Uterus (tissue), 4 donors: ENCODE measurements around the gene AUNIP. TPM values are rescaled to one million over a fixed set of nuclear protein-coding genes. Genes with fewer than 3 reads are reported as not detected.

Source experiments
- DNase-seq, 2 donors: peaks; one replicate each; pipeline ENCODE4 v3.0.0-alpha.2; 2019 to 2020
- H3K27ac ChIP-seq, 2 donors: fragments of 200-600 bp; sonication (generic); 1 replicate in 1 of 2; 2 replicates in 1 of 2; pipeline ENCODE4 v1.5.1; 2016 to 2018
- H3K27me3 ChIP-seq, 2 donors: fragments of 200-600 bp; sonication (generic); one replicate each; pipeline ENCODE4 v1.5.1; 2018 to 2019; ENCODE audit warnings: control low read depth in 1 of 2
- H3K36me3 ChIP-seq, 2 donors: fragments of 200-600 bp; sonication (generic); one replicate each; pipeline ENCODE4 v1.5.1; 2019; ENCODE audit warnings: control low read depth in 1 of 2
- H3K4me1 ChIP-seq, 2 donors: fragments of 200-600 bp; sonication (generic); one replicate each; pipeline ENCODE4 v1.5.1; 2018 to 2019; ENCODE audit warnings: control low read depth in 1 of 2
- H3K4me3 ChIP-seq, 2 donors: fragments of 200-600 bp; sonication (generic); 1 replicate in 1 of 2; 2 replicates in 1 of 2; pipeline ENCODE4 v1.5.1; 2018 to 2019; ENCODE audit warnings: mild to moderate bottlenecking in 1 of 2
- H3K9me3 ChIP-seq, 2 donors: fragments of 200-600 bp; sonication (generic); one replicate each; pipeline ENCODE4 v1.5.1; 2019; ENCODE audit warnings: control low read depth in 1 of 2
- POLR2A ChIP-seq, 2 donors: fragments of 450-650 bp; IDR thresholded peaks; one replicate each; pipeline ENCODE4 v1.6.1; 2016; ENCODE audit warnings: antibody characterized with exemption in 2 of 2, mild to moderate bottlenecking in 1 of 2, moderate library complexity in 1 of 2
- intact Hi-C: fragments of 100-400 bp; cut with DNase I; formaldehyde crosslinking; loops from one replicate; pipeline ENCODE4 v1.15.1; 2023; ENCODE audit warnings: low total_unique reads
- total RNA-seq, 4 donors: library from RNA; depleted of rRNA in 3 of 4; stranded (reverse); fragments of >200 nt in 3 of 4; gene quantifications; one replicate each; pipeline versions ENCODE4 v1.1.0 to v1.2.4, GENCODE V29; 2014 to 2023
- TF ChIP-seq, protein P1 (sequence below), 4 experiments: fragments of 200-600 bp in 2 of 4; fragments of 450-650 bp in 2 of 4; sonication (generic) in 2 of 4; IDR thresholded peaks; one replicate each; pipeline ENCODE4 v1.5.1; 2016 to 2019; ENCODE audit warnings: antibody characterized with exemption in 4 of 4, mild to moderate bottlenecking in 2 of 4, moderate library complexity in 1 of 4
- donor health status: DM: yes; HTN: yes; CAD: no.

Gene AUNIP
- total RNA-seq, 4 donors from 2014 or later = 1.1 TPM; not detected in 3

DNA sequence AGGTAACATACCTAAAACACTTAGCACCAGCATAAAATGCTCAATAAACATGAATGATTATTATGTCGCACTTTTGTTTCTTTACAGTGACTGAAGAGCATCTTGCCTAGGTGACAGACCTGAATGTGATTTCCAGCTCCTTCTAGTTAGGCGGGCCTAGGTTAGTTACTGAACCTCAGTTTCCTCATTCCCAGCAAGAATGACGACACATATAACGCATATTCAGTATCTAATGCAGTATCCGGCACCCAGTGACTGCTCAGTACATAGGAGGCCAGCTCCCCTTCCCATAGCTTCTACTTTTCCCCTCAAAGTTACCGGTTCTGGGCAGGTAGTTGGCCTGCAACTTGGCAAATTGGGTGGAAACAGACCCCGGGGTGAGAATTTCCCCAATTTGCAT is 763 bp downstream of the AUNIP start:
- no peak overlapping the region for H3K27ac ChIP-seq
- TF ChIP-seq, protein P1, sequence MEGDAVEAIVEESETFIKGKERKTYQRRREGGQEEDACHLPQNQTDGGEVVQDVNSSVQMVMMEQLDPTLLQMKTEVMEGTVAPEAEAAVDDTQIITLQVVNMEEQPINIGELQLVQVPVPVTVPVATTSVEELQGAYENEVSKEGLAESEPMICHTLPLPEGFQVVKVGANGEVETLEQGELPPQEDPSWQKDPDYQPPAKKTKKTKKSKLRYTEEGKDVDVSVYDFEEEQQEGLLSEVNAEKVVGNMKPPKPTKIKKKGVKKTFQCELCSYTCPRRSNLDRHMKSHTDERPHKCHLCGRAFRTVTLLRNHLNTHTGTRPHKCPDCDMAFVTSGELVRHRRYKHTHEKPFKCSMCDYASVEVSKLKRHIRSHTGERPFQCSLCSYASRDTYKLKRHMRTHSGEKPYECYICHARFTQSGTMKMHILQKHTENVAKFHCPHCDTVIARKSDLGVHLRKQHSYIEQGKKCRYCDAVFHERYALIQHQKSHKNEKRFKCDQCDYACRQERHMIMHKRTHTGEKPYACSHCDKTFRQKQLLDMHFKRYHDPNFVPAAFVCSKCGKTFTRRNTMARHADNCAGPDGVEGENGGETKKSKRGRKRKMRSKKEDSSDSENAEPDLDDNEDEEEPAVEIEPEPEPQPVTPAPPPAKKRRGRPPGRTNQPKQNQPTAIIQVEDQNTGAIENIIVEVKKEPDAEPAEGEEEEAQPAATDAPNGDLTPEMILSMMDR (IDR thresholded peaks at IDR 0.05) = no peak
- TF ChIP-seq POLR2A (IDR thresholded peaks at IDR 0.05) = no peak
- H3K4me3 ChIP-seq = no peak overlapping the region
- intact Hi-C loops = no loop called here
- DNase-seq = no peak
- H3K27me3 ChIP-seq = no peaks in the 10 kb centered on the region
- H3K4me1 ChIP-seq = no peaks in the 10 kb centered on the region
- no peaks in the 10 kb centered on the region for H3K9me3 ChIP-seq
- H3K36me3 ChIP-seq = no peaks in the 10 kb centered on the region

DNA sequence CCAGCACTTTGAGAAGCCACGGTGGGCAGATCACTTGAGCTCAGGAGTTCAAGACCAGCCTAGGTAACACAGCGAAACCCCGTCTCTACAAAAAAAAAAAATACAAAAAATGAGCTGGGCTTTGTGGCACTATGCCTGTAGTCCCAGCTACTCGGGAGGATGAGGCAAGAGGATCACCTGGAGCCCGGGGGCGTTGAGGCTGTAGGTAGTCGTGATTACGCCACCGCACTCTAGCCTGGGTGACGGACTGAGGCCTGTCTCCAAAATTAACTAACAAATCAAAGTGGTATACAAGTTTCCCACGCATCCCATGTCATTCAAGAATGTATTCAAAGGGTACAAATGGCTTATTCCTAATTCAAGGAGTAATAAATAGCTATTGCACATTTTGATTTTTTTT is 2.4 kb downstream of the AUNIP start:
- Histone ChIP-seq H3K36me3 (no peaks in the 10 kb centered on the region), H3K9me3 (no peaks in the 10 kb centered on the region), H3K4me1 (no peaks in the 10 kb centered on the region), H3K4me3 (no peak overlapping the region), H3K27me3 (no peaks in the 10 kb centered on the region), H3K27ac (no peak overlapping the region)
- TF ChIP-seq, protein P1 (IDR thresholded peaks at IDR 0.05) = no peak
- no peak for TF ChIP-seq POLR2A (IDR thresholded peaks at IDR 0.05)
- no peak for DNase-seq
- intact Hi-C loops = no loop called here

DNA sequence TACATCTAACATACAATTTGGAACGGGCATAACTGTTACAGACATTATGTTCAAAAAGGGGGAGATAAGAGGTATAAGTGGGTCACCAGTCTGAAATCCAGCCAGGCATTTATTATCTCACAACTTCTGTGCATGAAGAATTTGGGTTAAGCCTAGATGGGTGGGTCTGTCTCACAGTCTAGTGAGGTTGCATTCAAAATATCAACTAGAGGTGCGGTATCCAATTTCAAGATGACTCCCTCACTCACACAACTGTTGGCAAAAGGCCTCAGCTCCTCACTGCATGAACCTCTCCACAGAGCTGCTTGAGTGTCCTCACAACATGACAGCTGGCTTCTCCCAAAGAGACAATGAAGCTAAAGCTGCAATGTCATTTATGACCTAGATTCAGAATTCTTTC is 4.7 kb downstream of the AUNIP start:
- DNase-seq = no peak
- intact Hi-C loops = no loop called here
- Histone ChIP-seq H3K9me3 (no peaks in the 10 kb centered on the region), H3K27ac (no peak overlapping the region), H3K36me3 (no peaks in the 10 kb centered on the region), H3K4me3 (no peak overlapping the region), H3K27me3 (no peaks in the 10 kb centered on the region), H3K4me1 (no peaks in the 10 kb centered on the region)
- TF ChIP-seq, protein P1 (IDR thresholded peaks at IDR 0.05) = no peak
- no peak for TF ChIP-seq POLR2A (IDR thresholded peaks at IDR 0.05)

DNA sequence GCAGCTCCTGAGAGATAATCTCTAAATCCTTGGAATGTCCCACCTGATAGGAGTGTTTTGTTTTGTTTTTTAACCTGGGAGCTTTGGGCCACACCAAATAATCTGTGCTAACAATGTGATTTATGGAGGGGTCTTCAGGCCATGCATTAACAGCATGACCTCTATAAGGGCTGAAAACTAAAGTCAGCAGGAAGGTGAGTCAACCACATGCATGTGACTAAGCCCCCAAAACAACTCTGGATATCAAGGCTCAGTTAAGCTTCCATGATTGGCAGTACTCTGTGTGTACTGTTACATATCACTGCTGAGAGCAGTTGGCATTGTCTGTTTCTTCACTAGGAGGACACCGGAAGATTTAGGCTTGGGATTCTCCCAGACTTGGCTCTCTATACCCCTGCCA is 10.7 kb downstream of the AUNIP start:
- H3K9me3 ChIP-seq = no peaks in the 10 kb centered on the region
- no peak overlapping the region for H3K27ac ChIP-seq
- no peaks in the 10 kb centered on the region for H3K27me3 ChIP-seq
- H3K36me3 ChIP-seq = no peaks in the 10 kb centered on the region
- no peak overlapping the region for H3K4me3 ChIP-seq
- intact Hi-C loops = no loop called here
- no peak for DNase-seq
- no peaks in the 10 kb centered on the region for H3K4me1 ChIP-seq
- TF ChIP-seq, protein P1 (IDR thresholded peaks at IDR 0.05) = no peak
- no peak for TF ChIP-seq POLR2A (IDR thresholded peaks at IDR 0.05)

DNA sequence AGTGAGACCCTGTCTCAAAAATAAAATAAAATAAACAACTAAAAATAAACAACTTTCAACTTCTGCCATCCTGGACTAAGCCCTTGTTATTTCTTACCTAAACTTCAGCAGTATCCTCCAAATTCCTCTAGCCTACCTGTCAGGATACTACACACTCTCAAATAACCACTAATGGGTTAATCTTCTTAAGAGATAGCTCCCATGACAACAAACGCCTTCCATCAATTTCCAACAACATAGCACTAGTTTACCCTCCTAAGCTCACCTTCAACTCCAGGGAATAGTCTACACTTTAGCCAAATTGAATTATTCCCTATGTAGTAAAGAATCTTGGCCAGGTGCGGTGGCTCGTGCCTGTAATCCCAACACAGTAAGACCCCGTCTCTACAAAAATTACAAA is 11.3 kb downstream of the AUNIP start:
- intact Hi-C loops = no loop called here
- H3K27ac ChIP-seq = no peak overlapping the region
- H3K27me3 ChIP-seq = no peaks in the 10 kb centered on the region
- no peaks in the 10 kb centered on the region for H3K4me1 ChIP-seq
- no peaks in the 10 kb centered on the region for H3K36me3 ChIP-seq
- DNase-seq = no peak
- no peak overlapping the region for H3K4me3 ChIP-seq
- H3K9me3 ChIP-seq = no peaks in the 10 kb centered on the region
- TF ChIP-seq, protein P1 (IDR thresholded peaks at IDR 0.05) = no peak
- TF ChIP-seq POLR2A (IDR thresholded peaks at IDR 0.05) = no peak
